Measurements from ENCODE around the gene TCP1. TPM values are rescaled to one million over a fixed set of nuclear protein-coding genes. Genes with fewer than 3 reads are reported as not detected.
"Not testable (repeated sequence)": the region's sequence is repeated elsewhere in the genome, so short reads cannot be mapped to it uniquely, and the experiment has no call there.

The TCP1 gene
- total RNA-seq, 1 donor = 170 TPM

DNA sequence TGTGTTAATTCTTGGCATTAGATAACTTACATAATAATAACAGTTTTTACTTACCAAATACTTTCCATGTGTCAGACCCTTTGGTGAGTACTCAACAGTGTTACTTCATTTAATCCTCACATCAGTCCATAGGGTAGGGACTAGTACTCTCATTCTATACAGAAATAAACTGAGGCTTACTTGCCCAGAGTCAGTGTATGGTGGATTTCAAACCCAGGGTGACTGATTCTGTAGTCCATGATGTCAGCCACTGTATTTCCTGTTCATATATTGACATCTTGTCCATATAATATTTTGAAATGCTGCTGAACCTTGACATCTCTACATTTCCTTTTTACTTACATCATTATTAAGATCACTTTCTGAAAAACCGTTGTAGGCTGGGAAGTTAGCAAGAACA, 8.2 kb upstream of the TCP1 start:
- Histone ChIP-seq H3K79me2 (ENCODE audit: insufficient read depth, low read length) (peaks cover 16% of the 10 kb centered on the region), H3K4me1 (ENCODE audit: insufficient read depth, low read length) (no peaks in the 10 kb centered on the region), H3K4me2 (ENCODE audit: insufficient read depth, low read length) (no peak overlapping the region), H3K27ac (ENCODE audit: low read depth, low read length) (no peak overlapping the region), H3K27me3 (ENCODE audit: insufficient read depth, low read length) (no peaks in the 10 kb centered on the region), H3K36me3 (ENCODE audit: insufficient read depth, low read length) (peaks cover 40% of the 10 kb centered on the region), H3K4me3 (ENCODE audit: insufficient read depth, low read length) (no peak overlapping the region), H2AFZ (ENCODE audit: low read length) (no peak overlapping the region), H3K9me3 (ENCODE audit: low read depth, low read length) (no peaks in the 10 kb centered on the region), H4K20me1 (ENCODE audit: insufficient read depth, low read length) (no peaks in the 10 kb centered on the region)
- no peak for DNase-seq (ENCODE audit: insufficient read length, low spot score, missing footprints)
- TF ChIP-seq CTCF (IDR thresholded peaks at IDR 0.05; ENCODE audit: extremely low read depth, low read depth, low read length) = no peak

GRCh38 chr6:159794976-159795375, 5.6 kb upstream of the TCP1 start:
- not testable (repeated sequence) for DNase-seq (ENCODE audit: insufficient read length, low spot score, missing footprints)
- peaks cover 37% of the 10 kb centered on the region for H3K79me2 ChIP-seq (ENCODE audit: insufficient read depth, low read length)
- peaks cover 11% of the 10 kb centered on the region for H3K4me1 ChIP-seq (ENCODE audit: insufficient read depth, low read length)

DNA sequence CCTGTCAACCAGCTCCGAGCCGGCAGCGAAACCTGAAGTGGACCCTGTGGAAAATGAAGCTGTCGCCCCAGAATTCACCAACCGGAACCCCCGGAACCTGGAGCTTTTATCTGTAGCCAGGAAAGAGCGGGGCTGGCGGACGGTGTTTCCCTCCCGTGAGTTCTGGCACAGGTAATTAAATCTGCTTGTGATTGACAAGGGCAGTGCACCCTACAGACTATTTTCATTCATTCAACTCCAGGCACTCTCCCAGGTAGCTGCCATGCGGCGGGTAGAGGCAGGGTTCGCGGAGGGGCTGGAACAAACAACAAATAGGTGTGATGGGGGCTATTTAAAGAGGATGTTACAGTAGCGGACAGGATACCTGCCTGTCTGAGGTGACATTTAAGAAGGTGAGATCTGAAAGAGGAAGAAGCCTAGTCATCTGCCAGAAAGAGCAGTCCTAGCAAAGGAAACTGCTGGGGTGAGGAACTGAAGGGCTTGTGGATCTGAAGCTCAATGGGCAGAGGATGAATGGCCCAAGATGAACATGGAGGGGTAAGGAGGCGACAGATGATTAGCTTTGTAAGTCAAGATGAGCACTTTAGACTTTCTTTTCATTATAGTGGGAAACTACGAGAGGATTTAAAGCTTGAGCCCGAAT, 1.7 kb upstream of the TCP1 start:
- peak overlapping the region; percentile 82 for H3K4me3 ChIP-seq (ENCODE audit: insufficient read depth, low read length)
- no peak for DNase-seq (ENCODE audit: insufficient read length, low spot score, missing footprints)
- peak overlapping the region; percentile 99 for H3K4me2 ChIP-seq (ENCODE audit: insufficient read depth, low read length)
- peaks cover 18% of the 10 kb centered on the region for H4K20me1 ChIP-seq (ENCODE audit: insufficient read depth, low read length)
- H2AFZ ChIP-seq (ENCODE audit: low read length) = peak overlapping the region; percentile 89
- no peak for TF ChIP-seq CTCF (IDR thresholded peaks at IDR 0.05; ENCODE audit: extremely low read depth, low read depth, low read length)
- H3K27me3 ChIP-seq (ENCODE audit: insufficient read depth, low read length) = no peaks in the 10 kb centered on the region
- peak overlapping the region; percentile 80 for H3K27ac ChIP-seq (ENCODE audit: low read depth, low read length)
- peaks cover 34% of the 10 kb centered on the region for H3K36me3 ChIP-seq (ENCODE audit: insufficient read depth, low read length)
- H3K4me1 ChIP-seq (ENCODE audit: insufficient read depth, low read length) = peaks cover 26% of the 10 kb centered on the region
- peaks cover 67% of the 10 kb centered on the region for H3K79me2 ChIP-seq (ENCODE audit: insufficient read depth, low read length)
- H3K9me3 ChIP-seq (ENCODE audit: low read depth, low read length) = no peaks in the 10 kb centered on the region

More at GRCh38 chr6:159794976-159795375, 5.6 kb upstream of the TCP1 start:
- H4K20me1 ChIP-seq (ENCODE audit: insufficient read depth, low read length); H3K9me3 ChIP-seq (ENCODE audit: low read depth, low read length); H3K27ac ChIP-seq (ENCODE audit: low read depth, low read length); H3K4me2 ChIP-seq (ENCODE audit: insufficient read depth, low read length); H2AFZ ChIP-seq (ENCODE audit: low read length); H3K4me3 ChIP-seq (ENCODE audit: insufficient read depth, low read length); H3K27me3 ChIP-seq (ENCODE audit: insufficient read depth, low read length): not testable (repeated sequence)
- H3K36me3 ChIP-seq (ENCODE audit: insufficient read depth, low read length) = peaks cover 45% of the 10 kb centered on the region

DNA sequence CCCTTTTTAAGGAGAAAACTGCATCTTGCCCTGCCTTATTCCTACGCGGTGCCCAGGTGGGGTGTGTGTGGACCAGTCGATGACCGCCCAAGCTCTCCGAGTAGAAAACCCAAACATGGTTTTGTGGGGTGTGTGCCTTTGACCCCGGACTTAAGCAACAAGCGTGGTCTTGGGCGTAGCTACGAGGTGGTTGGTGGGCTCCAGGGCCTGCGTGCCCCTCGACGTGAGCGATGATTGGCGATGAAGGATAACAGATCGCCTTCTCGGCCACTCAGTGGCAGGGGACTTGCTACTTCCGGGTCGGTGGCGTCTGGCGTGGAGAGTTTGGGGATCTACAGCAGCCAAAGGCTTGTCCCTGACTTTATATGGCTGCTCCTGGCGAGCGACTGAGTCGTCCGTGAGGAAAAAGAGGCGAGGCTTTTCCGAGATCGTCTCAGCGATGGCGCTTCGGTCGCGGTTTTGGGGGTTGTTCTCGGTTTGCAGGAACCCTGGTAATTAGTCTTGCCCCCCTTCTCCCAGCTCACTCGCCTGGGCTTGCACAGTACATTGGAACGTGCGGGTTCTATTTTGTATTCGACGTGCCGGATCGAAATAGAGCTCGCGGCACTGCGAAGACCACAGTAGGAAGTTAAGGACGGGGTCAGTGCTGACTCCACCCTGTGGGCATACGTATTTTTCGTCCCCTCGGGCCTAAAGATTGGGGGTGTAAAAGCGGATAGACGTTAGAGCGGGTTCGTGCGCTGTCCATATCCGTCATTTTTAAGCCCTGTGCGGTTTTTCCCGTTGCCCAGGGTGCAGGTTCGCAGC, 950 bp upstream of the TCP1 start, which contains the start of gene MRPL18:
TSS of gene MRPL18 (plus strand) at position 319 of the 807 bp plus-strand sequence. CDS start at position 440, 121 bp downstream.
- H3K4me2 ChIP-seq (ENCODE audit: insufficient read depth, low read length) = peak within 1 kb of the TSS; percentile 99
- H3K27me3 ChIP-seq (ENCODE audit: insufficient read depth, low read length) = no peaks in the 10 kb centered on the region
- H3K9me3 ChIP-seq (ENCODE audit: low read depth, low read length) = no peaks in the 10 kb centered on the region
- H3K79me2 ChIP-seq (ENCODE audit: insufficient read depth, low read length) = peaks cover 74% of the 10 kb centered on the region
- peak; percentile 98 for DNase-seq (ENCODE audit: insufficient read length, low spot score, missing footprints)
- H4K20me1 ChIP-seq (ENCODE audit: insufficient read depth, low read length) = peaks cover 18% of the 10 kb centered on the region
- H3K27ac ChIP-seq (ENCODE audit: low read depth, low read length) = peak within 1 kb of the TSS; percentile 82
- H2AFZ ChIP-seq (ENCODE audit: low read length) = peak within 1 kb of the TSS; percentile 89
- peaks cover 26% of the 10 kb centered on the region for H3K4me1 ChIP-seq (ENCODE audit: insufficient read depth, low read length)
- no peak for TF ChIP-seq CTCF (IDR thresholded peaks at IDR 0.05; ENCODE audit: extremely low read depth, low read depth, low read length)
- peak within 1 kb of the TSS; percentile 82 for H3K4me3 ChIP-seq (ENCODE audit: insufficient read depth, low read length)
- peaks cover 40% of the 10 kb centered on the region for H3K36me3 ChIP-seq (ENCODE audit: insufficient read depth, low read length)
